ENCODE results near the gene IWS1.
"Not testable (repeated sequence)": the region's sequence is repeated elsewhere in the genome, so short reads cannot be mapped to it uniquely, and the experiment has no call there.

IWS1 gene

GRCh38 chr2:127462461-127462860 lies 63.8 kb downstream of the IWS1 start:
- DNase-seq (ENCODE audit: insufficient read length) (no peak), FAIRE-seq (no peak)
- TF ChIP-seq POLR2AphosphoS5 (IDR thresholded peaks at IDR 0.05; ENCODE audit: low read depth, low read length): no peak

- DNase-seq (ENCODE audit: insufficient read length) (no peak), FAIRE-seq (no peak)
- TF ChIP-seq TAF1 (IDR thresholded peaks at IDR 0.05; ENCODE audit: borderline replicate concordance, low read depth, low read length): no peak
- no peak for TF ChIP-seq POLR2A (IDR thresholded peaks at IDR 0.05; ENCODE audit: low read depth, low read length)
- no peak for TF ChIP-seq POLR2AphosphoS5 (IDR thresholded peaks at IDR 0.05; ENCODE audit: low read depth, low read length)
These were observed 69.3 kb downstream of the IWS1 start for GRCh38 chr2:127456960-127457359.

GRCh38 chr2:127455566-127456493 lies 70.5 kb downstream of the IWS1 start:
- no peak for FAIRE-seq
- TF ChIP-seq POLR2A (IDR thresholded peaks at IDR 0.05; ENCODE audit: low read depth, low read length) (no peak), TAF1 (IDR thresholded peaks at IDR 0.05; ENCODE audit: borderline replicate concordance, low read depth, low read length) (no peak), POLR2AphosphoS5 (IDR thresholded peaks at IDR 0.05; ENCODE audit: low read depth, low read length) (no peak)
- no peak for DNase-seq (ENCODE audit: insufficient read length)

- TF ChIP-seq POLR2AphosphoS5 (IDR thresholded peaks at IDR 0.05; ENCODE audit: low read depth, low read length) (no peak), POLR2A (IDR thresholded peaks at IDR 0.05; ENCODE audit: low read depth, low read length) (no peak), TAF1 (IDR thresholded peaks at IDR 0.05; ENCODE audit: borderline replicate concordance, low read depth, low read length) (no peak)
- no peak for DNase-seq (ENCODE audit: insufficient read length)
- FAIRE-seq: no peak
These were observed 71.4 kb downstream of the IWS1 start for GRCh38 chr2:127454595-127455565.

GRCh38 chr2:127453392-127454171 lies 72.7 kb downstream of the IWS1 start:
- FAIRE-seq (no peak), DNase-seq (ENCODE audit: insufficient read length) (no peak)

GRCh38 chr2:127453013-127453391 lies 73.3 kb downstream of the IWS1 start:
- FAIRE-seq (no peak), DNase-seq (ENCODE audit: insufficient read length) (no peak)
- TF ChIP-seq POLR2AphosphoS5 (IDR thresholded peaks at IDR 0.05; ENCODE audit: low read depth, low read length) (no peak), TAF1 (IDR thresholded peaks at IDR 0.05; ENCODE audit: borderline replicate concordance, low read depth, low read length) (no peak), POLR2A (IDR thresholded peaks at IDR 0.05; ENCODE audit: low read depth, low read length) (no peak)

More at GRCh38 chr2:127453392-127454171, 72.7 kb downstream of the IWS1 start:
- TF ChIP-seq POLR2AphosphoS5 (IDR thresholded peaks at IDR 0.05; ENCODE audit: low read depth, low read length) (no peak), POLR2A (IDR thresholded peaks at IDR 0.05; ENCODE audit: low read depth, low read length) (no peak), TAF1 (IDR thresholded peaks at IDR 0.05; ENCODE audit: borderline replicate concordance, low read depth, low read length) (no peak)

GRCh38 chr2:127452423-127452822 lies 73.9 kb downstream of the IWS1 start:
- DNase-seq (ENCODE audit: insufficient read length); FAIRE-seq: not testable (repeated sequence)

GRCh38 chr2:127451981-127452380 lies 74.3 kb downstream of the IWS1 start:
- no peak for FAIRE-seq
- no peak for DNase-seq (ENCODE audit: insufficient read length)
- no peak for TF ChIP-seq TAF1 (IDR thresholded peaks at IDR 0.05; ENCODE audit: borderline replicate concordance, low read depth, low read length)
- no peak for TF ChIP-seq POLR2AphosphoS5 (IDR thresholded peaks at IDR 0.05; ENCODE audit: low read depth, low read length)
- TF ChIP-seq POLR2A (IDR thresholded peaks at IDR 0.05; ENCODE audit: low read depth, low read length): no peak

- DNase-seq (ENCODE audit: insufficient read length) (no peak), FAIRE-seq (no peak)
- TF ChIP-seq TAF1 (IDR thresholded peaks at IDR 0.05; ENCODE audit: borderline replicate concordance, low read depth, low read length) (no peak), POLR2AphosphoS5 (IDR thresholded peaks at IDR 0.05; ENCODE audit: low read depth, low read length) (no peak), POLR2A (IDR thresholded peaks at IDR 0.05; ENCODE audit: low read depth, low read length) (no peak)
These were observed 76.4 kb downstream of the IWS1 start for GRCh38 chr2:127449898-127450297.

GRCh38 chr2:127449414-127449813 lies 76.9 kb downstream of the IWS1 start:
- FAIRE-seq (no peak), DNase-seq (ENCODE audit: insufficient read length) (no peak)
- TF ChIP-seq POLR2AphosphoS5 (IDR thresholded peaks at IDR 0.05; ENCODE audit: low read depth, low read length) (no peak), TAF1 (IDR thresholded peaks at IDR 0.05; ENCODE audit: borderline replicate concordance, low read depth, low read length) (no peak), POLR2A (IDR thresholded peaks at IDR 0.05; ENCODE audit: low read depth, low read length) (no peak)

- TF ChIP-seq TAF1 (IDR thresholded peaks at IDR 0.05; ENCODE audit: borderline replicate concordance, low read depth, low read length): no peak
- no peak for TF ChIP-seq POLR2AphosphoS5 (IDR thresholded peaks at IDR 0.05; ENCODE audit: low read depth, low read length)
- no peak for TF ChIP-seq POLR2A (IDR thresholded peaks at IDR 0.05; ENCODE audit: low read depth, low read length)
- no peak for DNase-seq (ENCODE audit: insufficient read length)
- no peak for FAIRE-seq
These were observed 77.8 kb downstream of the IWS1 start for GRCh38 chr2:127448526-127448925.

Measured in GM12892 (cell line).